ENCODE data around the gene METTL17. TPM values are rescaled to one million over a fixed set of nuclear protein-coding genes. Genes with fewer than 3 reads are reported as not detected.

Gene METTL17
- polyA plus RNA-seq, 1 donor (not counting 4 experiments of a cell fraction or from before 2014, with no cell fraction given), result 61.9 TPM

DNA sequence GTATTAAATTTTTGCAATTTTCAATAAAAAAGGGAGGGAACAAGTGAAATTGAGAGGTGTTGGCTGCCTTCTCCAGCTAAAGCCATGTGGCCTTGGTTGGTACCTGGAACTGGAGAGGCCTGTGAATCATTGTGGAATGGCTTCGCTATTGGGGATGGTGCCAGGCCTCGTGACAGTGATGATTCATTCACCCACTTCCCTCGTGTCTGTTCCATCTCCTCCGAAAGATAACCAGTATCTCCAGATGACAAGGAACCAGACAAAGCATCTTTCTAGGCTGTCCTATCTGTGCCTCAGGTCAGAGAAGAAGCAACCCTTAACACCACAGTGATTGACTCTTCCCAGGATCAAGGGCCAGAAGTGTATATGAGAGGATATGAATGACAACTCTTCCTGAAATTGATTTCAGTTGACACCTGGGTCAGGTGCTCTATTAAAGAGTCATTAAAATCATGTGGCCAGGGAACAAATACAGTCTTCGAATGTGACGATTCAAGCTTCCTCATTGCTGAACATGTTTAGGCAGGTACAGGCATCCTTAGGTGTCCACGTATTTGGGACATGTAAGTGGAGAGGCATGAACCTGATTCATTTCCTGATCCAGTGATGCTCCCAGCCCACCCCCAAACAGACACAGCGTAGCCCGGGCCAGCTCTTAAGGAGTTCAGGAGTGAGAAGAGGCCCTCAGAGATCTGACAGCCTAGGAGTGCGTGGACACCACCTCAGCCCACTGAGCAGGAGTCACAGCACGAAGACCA is 52.1 kb downstream of the METTL17 start, which contains the start of gene RNASE7:
RNASE7 (plus strand) TSS at position 687 of the 758 bp plus-strand sequence. CDS start 631 bp downstream, outside the sequence.
- peak within 1 kb of the TSS; percentile 81 for H3K9ac ChIP-seq (ENCODE audit: control insufficient read depth, extremely low read depth, insufficient read depth, low read length)
- H2AFZ ChIP-seq (ENCODE audit: control insufficient read depth, low read length), result peak within 1 kb of the TSS; percentile 71
- dilution Hi-C loops (cut with MboI; ENCODE audit: extremely low pct_ligation_motif_present, low sequenced_read_pairs), result no loop called here
- TF ChIP-seq CTCF (optimal IDR thresholded peaks at IDR 0.05 in 1 of 3, IDR thresholded peaks at IDR 0.05 in 1 of 3, conservative IDR thresholded peaks at IDR 0.05 in 1 of 3; ENCODE audit: extremely low read depth in 1 of 3, insufficient read depth in 2 of 3, low read length in 3 of 3) (no peak), EZH2 (IDR thresholded peaks at IDR 0.05; ENCODE audit: low read length) (no peak)
- H3K9me1 ChIP-seq (ENCODE audit: control insufficient read depth, extremely low read depth, insufficient read depth, low read length), result no peaks in the 10 kb centered on the region
- no peaks in the 10 kb centered on the region for H3K27me3 ChIP-seq (ENCODE audit: control insufficient read depth, extremely low read depth, insufficient read depth, low read length)
- H3K79me2 ChIP-seq (ENCODE audit: control insufficient read depth, insufficient read depth, low read length), result peaks cover 12% of the 10 kb centered on the region
- no peaks in the 10 kb centered on the region for H4K20me1 ChIP-seq (ENCODE audit: control insufficient read depth, extremely low read depth, insufficient read depth, low read length)
- DNase-seq (ENCODE audit: low read depth, low spot score) (peak; percentile 99), FAIRE-seq (peak; percentile 92)
- no peaks in the 10 kb centered on the region for H3K36me3 ChIP-seq (ENCODE audit: control insufficient read depth in 2 of 2, extremely low read depth in 1 of 2, insufficient read depth in 2 of 2, low read length in 2 of 2)
- peaks cover 53% of the 10 kb centered on the region for H3K4me1 ChIP-seq (ENCODE audit: control insufficient read depth, extremely low read depth, insufficient read depth, low read length)
- H3K4me2 ChIP-seq (ENCODE audit: control insufficient read depth, extremely low read depth, insufficient read depth, low read depth, low read length), result peak within 1 kb of the TSS; percentile 96
- H3K27ac ChIP-seq (ENCODE audit: control insufficient read depth, insufficient read depth, low read length), result peak within 1 kb of the TSS; percentile 90
- peak within 1 kb of the TSS; percentile 39 to 79 (median 68) for H3K4me3 ChIP-seq (ENCODE audit: control insufficient read depth in 2 of 3, extremely low read depth in 1 of 3, insufficient read depth in 2 of 3, low read depth in 1 of 3, low read length in 3 of 3)
- H3K9me3 ChIP-seq (ENCODE audit: control insufficient read depth, low read depth, low read length), result no peaks in the 10 kb centered on the region

GRCh38 chr14:21042918-21043317 is 53.1 kb downstream of the METTL17 start:
- no peaks in the 10 kb centered on the region for H3K36me3 ChIP-seq (ENCODE audit: control insufficient read depth in 2 of 2, extremely low read depth in 1 of 2, insufficient read depth in 2 of 2, low read length in 2 of 2)
- no peaks in the 10 kb centered on the region for H3K9me1 ChIP-seq (ENCODE audit: control insufficient read depth, extremely low read depth, insufficient read depth, low read length)
- TF ChIP-seq EZH2 (IDR thresholded peaks at IDR 0.05; ENCODE audit: low read length) (no peak), CTCF (optimal IDR thresholded peaks at IDR 0.05 in 1 of 3, IDR thresholded peaks at IDR 0.05 in 1 of 3, conservative IDR thresholded peaks at IDR 0.05 in 1 of 3; ENCODE audit: extremely low read depth in 1 of 3, insufficient read depth in 2 of 3, low read length in 3 of 3) (no peak)
- no peak for DNase-seq (ENCODE audit: low read depth, low spot score)
- peak overlapping the region; percentile 90 for H3K27ac ChIP-seq (ENCODE audit: control insufficient read depth, insufficient read depth, low read length)
- H3K4me3 ChIP-seq (ENCODE audit: control insufficient read depth in 2 of 3, extremely low read depth in 1 of 3, insufficient read depth in 2 of 3, low read depth in 1 of 3, low read length in 3 of 3), result peak overlapping the region; percentile 39 to 79 (median 68)
- no peaks in the 10 kb centered on the region for H4K20me1 ChIP-seq (ENCODE audit: control insufficient read depth, extremely low read depth, insufficient read depth, low read length)
- FAIRE-seq, result no peak
- H3K9ac ChIP-seq (ENCODE audit: control insufficient read depth, extremely low read depth, insufficient read depth, low read length), result peak overlapping the region; percentile 81
- no peaks in the 10 kb centered on the region for H3K27me3 ChIP-seq (ENCODE audit: control insufficient read depth, extremely low read depth, insufficient read depth, low read length)
- dilution Hi-C loops (cut with MboI; ENCODE audit: extremely low pct_ligation_motif_present, low sequenced_read_pairs), result no loop called here
- no peaks in the 10 kb centered on the region for H3K9me3 ChIP-seq (ENCODE audit: control insufficient read depth, low read depth, low read length)
- H3K4me1 ChIP-seq (ENCODE audit: control insufficient read depth, extremely low read depth, insufficient read depth, low read length), result peaks cover 53% of the 10 kb centered on the region
- no peak overlapping the region for H2AFZ ChIP-seq (ENCODE audit: control insufficient read depth, low read length)
- peaks cover 12% of the 10 kb centered on the region for H3K79me2 ChIP-seq (ENCODE audit: control insufficient read depth, insufficient read depth, low read length)
- peak overlapping the region; percentile 96 for H3K4me2 ChIP-seq (ENCODE audit: control insufficient read depth, extremely low read depth, insufficient read depth, low read depth, low read length)

Measured in keratinocyte (primary cell).